ENCODE results near the gene WDR11.

WDR11 gene, protein sequence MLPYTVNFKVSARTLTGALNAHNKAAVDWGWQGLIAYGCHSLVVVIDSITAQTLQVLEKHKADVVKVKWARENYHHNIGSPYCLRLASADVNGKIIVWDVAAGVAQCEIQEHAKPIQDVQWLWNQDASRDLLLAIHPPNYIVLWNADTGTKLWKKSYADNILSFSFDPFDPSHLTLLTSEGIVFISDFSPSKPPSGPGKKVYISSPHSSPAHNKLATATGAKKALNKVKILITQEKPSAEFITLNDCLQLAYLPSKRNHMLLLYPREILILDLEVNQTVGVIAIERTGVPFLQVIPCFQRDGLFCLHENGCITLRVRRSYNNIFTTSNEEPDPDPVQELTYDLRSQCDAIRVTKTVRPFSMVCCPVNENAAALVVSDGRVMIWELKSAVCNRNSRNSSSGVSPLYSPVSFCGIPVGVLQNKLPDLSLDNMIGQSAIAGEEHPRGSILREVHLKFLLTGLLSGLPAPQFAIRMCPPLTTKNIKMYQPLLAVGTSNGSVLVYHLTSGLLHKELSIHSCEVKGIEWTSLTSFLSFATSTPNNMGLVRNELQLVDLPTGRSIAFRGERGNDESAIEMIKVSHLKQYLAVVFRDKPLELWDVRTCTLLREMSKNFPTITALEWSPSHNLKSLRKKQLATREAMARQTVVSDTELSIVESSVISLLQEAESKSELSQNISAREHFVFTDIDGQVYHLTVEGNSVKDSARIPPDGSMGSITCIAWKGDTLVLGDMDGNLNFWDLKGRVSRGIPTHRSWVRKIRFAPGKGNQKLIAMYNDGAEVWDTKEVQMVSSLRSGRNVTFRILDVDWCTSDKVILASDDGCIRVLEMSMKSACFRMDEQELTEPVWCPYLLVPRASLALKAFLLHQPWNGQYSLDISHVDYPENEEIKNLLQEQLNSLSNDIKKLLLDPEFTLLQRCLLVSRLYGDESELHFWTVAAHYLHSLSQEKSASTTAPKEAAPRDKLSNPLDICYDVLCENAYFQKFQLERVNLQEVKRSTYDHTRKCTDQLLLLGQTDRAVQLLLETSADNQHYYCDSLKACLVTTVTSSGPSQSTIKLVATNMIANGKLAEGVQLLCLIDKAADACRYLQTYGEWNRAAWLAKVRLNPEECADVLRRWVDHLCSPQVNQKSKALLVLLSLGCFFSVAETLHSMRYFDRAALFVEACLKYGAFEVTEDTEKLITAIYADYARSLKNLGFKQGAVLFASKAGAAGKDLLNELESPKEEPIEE

DNA sequence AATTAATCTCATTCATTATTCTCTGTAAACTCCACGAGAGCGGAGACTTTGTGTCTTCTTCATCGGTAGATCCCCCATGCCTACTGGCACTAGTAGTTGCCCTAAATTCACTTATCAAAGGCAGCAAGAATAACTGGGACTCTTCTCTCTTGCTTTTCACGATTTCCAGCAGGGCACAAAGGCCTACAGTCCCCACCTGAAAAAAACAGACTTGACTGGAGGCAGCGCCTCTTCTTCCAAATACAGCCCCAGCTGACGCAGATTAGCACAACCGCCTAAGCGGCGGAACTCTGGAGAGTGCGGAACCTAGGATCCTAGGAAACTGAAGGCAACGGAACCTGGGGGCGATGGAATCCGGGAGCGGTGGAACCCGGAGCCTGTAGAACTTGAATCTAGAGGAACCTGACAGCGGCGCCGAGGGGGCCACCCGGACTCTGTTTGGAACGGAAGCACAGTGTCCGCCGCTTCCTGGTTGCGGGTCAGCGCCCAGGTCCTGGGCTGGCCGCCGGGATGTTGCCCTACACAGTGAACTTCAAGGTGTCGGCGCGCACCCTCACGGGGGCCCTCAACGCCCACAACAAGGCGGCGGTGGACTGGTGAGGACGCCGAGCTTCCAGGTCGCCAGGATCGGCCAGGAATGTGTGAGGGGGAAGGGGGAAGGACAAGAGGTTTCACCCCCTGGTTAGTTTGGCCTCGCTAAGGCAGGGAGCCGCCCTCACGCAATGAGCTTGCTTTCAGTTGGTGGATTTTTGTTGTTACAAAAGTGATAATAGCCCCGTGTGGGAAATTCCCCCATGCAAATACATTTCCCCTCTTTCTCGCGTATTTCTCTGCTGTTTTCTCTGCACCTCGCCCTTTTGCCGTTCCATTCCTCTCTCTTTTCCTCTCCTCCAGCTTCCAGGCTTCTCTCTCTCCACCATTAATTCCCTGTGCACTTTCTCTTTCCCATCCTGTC lies at the start of gene WDR11:
TSS of gene WDR11 (plus strand) at position 452 of the 955 bp plus-strand sequence. CDS start at position 511, 59 bp downstream.
- peak; percentile 88 for DNase-seq (ENCODE audit: low spot score)

GRCh38 chr10:120802935-120803334 lies 48.2 kb upstream of the WDR11 start:
- no peak for DNase-seq (ENCODE audit: low spot score)

- no peak for DNase-seq (ENCODE audit: low spot score)
Measured at GRCh38 chr10:120803972-120804371, 47.2 kb upstream of the WDR11 start.

GRCh38 chr10:120805014-120805812 lies 45.9 kb upstream of the WDR11 start:
- no peak for DNase-seq (ENCODE audit: low spot score)

GRCh38 chr10:120806081-120806480 lies 45.1 kb upstream of the WDR11 start:
- no peak for DNase-seq (ENCODE audit: low spot score)

GRCh38 chr10:120810298-120810697 lies 40.9 kb upstream of the WDR11 start:
- no peak for DNase-seq (ENCODE audit: low spot score)

DNA sequence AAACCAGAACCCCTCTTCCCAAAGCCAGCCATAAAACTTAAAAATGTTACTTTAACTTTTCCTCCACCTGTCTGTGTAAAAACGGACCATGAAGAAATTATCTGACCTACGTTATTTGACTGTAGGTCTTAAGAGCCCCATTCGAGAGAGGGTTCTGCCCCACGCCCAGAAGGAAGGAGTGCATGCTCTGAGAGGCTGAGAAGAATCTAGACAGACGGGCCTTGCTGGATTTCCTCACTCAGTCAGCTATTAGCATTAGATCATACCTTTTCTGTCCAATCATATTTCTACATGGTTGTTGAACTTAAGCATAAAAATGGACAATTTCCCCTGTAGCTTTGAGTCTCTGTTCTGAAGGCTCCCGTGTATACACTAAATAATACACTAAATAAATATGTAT lies 38.1 kb upstream of the WDR11 start:
- no peak for DNase-seq (ENCODE audit: low spot score)

- no peak for DNase-seq (ENCODE audit: low spot score)
Measured at GRCh38 chr10:120818301-120818700, 32.9 kb upstream of the WDR11 start.

- DNase-seq (ENCODE audit: low spot score), result no peak
Measured at GRCh38 chr10:120819366-120819765, 31.8 kb upstream of the WDR11 start.

GRCh38 chr10:120823266-120823665 lies 27.9 kb upstream of the WDR11 start:
- no peak for DNase-seq (ENCODE audit: low spot score)

GRCh38 chr10:120824881-120825309 lies 26.3 kb upstream of the WDR11 start:
- peak; percentile 30 for DNase-seq (ENCODE audit: low spot score)

DNA sequence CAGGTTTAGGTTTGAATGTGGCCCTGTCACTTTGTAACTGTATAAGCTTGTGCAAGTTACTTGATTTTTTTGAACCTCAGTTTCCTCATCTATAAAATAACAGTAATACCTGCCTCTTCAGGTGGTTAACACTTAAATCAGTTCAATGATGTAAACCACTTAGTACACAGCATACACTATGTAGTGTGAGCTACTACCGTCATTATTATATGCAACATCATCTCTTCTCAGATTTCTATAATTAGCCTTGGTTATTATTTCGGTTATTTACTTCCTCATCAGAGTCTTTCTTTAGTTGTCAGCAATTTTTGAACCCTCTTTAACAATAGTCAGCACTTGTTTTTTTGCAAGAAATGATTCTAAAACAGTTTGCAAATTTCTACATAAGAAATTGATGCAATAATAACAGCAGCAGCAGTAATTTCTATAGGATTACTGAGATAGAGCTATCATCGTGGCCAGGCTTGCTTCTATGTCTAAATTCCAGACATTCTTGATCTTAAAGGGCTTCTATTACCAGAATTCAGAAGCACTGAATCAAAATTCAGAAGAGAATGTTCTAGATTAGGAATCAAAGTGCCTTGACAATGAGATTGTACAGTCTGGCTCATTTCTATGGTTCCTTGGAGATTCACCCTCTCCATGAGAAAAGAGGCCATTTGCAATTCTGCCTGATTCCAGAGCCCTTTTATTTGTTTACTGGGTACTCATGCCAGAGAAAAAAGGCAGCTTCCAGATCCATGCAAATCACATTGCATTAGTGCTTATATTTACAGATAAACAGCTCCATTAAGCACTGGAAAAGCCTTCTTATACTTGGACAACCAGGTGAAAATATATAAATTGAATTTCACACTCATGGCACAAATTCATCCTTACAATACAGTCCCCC lies 25.0 kb upstream of the WDR11 start:
- no peak for DNase-seq (ENCODE audit: low spot score)

DNA sequence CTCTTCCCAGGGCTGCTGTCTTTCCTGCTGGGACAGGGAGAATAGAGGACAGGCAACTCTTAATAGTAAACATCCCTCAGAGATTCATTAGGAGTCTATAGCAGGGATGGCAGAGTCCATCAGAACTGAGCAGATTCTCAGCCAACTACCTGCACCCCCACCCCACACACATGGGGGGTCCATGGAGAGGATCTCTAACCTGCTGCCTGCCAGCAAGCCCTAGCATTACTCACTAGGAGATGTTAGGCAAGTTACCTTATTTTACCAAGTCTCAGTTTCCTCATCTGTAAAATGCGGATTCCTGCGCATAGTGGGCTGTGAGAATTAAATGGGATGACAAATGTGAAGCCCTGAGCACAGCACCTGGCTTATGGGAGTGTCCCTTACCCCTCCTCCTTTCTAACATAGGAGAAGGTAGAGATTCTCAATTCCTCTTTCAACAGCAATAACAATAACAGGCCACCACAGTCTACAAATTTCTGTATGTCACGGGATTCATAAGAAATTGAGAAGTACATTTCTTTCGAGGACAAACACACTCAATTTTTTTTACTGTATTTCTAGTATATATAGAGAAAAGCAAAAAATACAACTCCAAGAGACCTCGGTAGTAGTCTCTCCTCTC lies 23.8 kb upstream of the WDR11 start:
- DNase-seq (ENCODE audit: low spot score), result no peak

DNA sequence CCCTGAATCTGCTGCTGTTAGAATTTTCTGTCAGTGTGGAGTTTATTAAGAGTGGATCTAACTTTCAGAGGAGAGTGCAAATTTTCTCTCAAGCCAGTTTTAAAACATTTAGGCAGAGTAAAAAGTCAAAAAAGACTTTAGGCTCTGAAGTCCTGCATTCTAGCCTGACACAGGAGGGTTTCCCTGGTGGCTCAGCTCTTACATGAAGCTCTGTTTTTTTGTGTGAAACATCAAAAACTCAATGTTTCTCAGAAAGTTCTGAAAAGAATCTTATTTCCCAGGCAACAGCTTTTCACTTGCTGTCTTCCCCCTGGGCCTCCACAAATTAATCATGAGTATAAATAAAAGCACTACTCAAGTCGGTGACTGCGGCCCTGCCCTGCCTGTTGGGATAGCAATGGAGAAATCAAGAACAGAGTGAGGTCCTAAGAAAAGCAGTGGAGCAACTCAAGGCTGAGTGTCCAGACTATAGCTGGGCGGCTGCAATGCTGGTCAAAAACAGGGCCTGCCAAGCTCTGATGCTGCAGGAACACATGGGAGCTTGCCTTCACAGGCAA lies 22.3 kb upstream of the WDR11 start:
- no peak for DNase-seq (ENCODE audit: low spot score)

GRCh38 chr10:120832106-120832505 lies 19.1 kb upstream of the WDR11 start:
- no peak for DNase-seq (ENCODE audit: low spot score)

- no peak for DNase-seq (ENCODE audit: low spot score)
Measured at GRCh38 chr10:120833222-120833928, 17.8 kb upstream of the WDR11 start.

DNA sequence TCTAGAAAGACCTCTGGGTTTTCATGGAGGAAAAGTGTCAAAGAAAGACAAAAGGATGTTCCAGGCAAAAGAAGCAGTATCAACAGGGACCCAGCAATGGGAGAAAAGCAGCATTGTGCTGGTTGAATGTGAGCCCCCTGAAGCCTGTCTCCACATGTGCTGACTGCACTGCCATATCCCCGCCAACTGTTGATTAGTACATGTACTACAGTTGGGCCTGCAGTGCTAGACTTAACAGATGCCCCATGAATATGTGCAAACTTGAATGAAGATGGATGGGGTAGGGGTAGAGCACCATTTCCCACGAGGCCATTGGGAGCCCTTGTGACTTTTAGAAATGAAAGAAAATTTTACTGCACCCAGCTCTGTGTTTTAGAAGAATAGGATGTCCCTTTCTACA lies 15.6 kb upstream of the WDR11 start:
- no peak for DNase-seq (ENCODE audit: low spot score)

DNA sequence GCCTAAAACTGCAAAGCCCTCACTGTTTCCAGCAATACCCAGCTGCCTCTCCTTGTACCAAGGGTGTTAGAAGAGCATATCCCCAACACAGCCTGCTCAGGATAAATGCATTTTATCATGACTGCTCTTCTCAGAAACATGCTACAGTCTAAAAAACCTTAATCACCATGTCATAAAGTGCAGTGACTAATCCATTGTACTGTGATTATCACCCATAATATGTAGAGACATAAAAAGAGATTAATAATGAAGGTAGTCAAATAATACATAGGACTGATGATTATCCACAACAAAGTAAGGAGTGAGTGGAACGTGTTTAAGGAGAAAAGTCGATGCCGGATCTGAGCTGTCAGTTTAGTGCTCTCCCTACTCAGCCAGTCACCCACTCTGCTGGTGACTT lies 12.2 kb upstream of the WDR11 start:
- no peak for DNase-seq (ENCODE audit: low spot score)

All from globus pallidus (tissue), 1 donor.